OCI-LY1 (cell line): ENCODE measurements around the gene KIF14.

ENCODE experiments used
- CTCF ChIP-seq: fragments of 200-600 bp; sonication (generic), shearing (Covaris generic); IDR thresholded peaks from 2 replicates; pipeline ENCODE4 v1.5.1; 2017; ENCODE audit warnings: mild to moderate bottlenecking, antibody characterized with exemption, low read length, moderate library complexity, mixed read lengths
- EZH2 ChIP-seq: fragments of 200-600 bp; sonication (generic), shearing (Covaris generic); IDR thresholded peaks from 2 replicates; pipeline ENCODE4 v1.8.0; 2017; ENCODE audit warnings: borderline replicate concordance, mixed run types, mild to moderate bottlenecking, antibody characterized with exemption, low read length, moderate library complexity, mixed read lengths

- no peak for TF ChIP-seq CTCF
- TF ChIP-seq EZH2, result no peak
Measured at GRCh38 chr1:200526709-200527612, 93.6 kb downstream of the KIF14 start.
